Measurements from ENCODE around the gene CLNK. TPM values are rescaled to one million over a fixed set of nuclear protein-coding genes. Genes with fewer than 3 reads are reported as not detected.
A peak's percentile ranks its signal among the peaks of the same experiment; 100 is the strongest.

Gene CLNK
- total and polyA plus RNA-seq, 4 donors = 0.04 to 0.57 (median 0.14) TPM; not detected in 1

GRCh38 chr4:10461091-10461849 is 223.3 kb downstream of the CLNK start:
- H3K27ac ChIP-seq (ENCODE audit: low read depth in 1 of 2, low read length in 1 of 2) = no peak overlapping the region
- H3K9me3 ChIP-seq (ENCODE audit: control insufficient read depth in 4 of 4, insufficient read depth in 3 of 4, low read length in 3 of 4) = peaks cover 0 to 13% (median 0%) of the 10 kb centered on the region in 4 donors
- DNase-seq (peak; percentile 77 to 89 (median 80)), ATAC-seq (ENCODE audit: insufficient read depth, low FRiP score) (peak; percentile 92)
- peaks cover 4 to 17% (median 16%) of the 10 kb centered on the region in 3 donors for H3K27me3 ChIP-seq (ENCODE audit: control insufficient read depth in 3 of 3, insufficient read depth in 3 of 3, low read length in 2 of 3)
- H3K4me3 ChIP-seq = no peak overlapping the region
- WGBS, 2 donors = 4 to 7% methylated on average over 69 to 72 of the region's 72 CpGs
- TF ChIP-seq CTCF (IDR thresholded peaks at IDR 0.05; ENCODE audit: control extremely low read depth, extremely low read depth) = peak; percentile 91
- H3K4me1 ChIP-seq (ENCODE audit: control insufficient read depth in 5 of 5, insufficient read depth in 5 of 5, low read length in 5 of 5) = peaks cover 0 to 12% (median 0%) of the 10 kb centered on the region in 5 donors
- H3K36me3 ChIP-seq (ENCODE audit: control insufficient read depth in 4 of 4, insufficient read depth in 4 of 4, low read length in 4 of 4) = no peaks in the 10 kb centered on the region
- H3K9ac ChIP-seq (ENCODE audit: insufficient read depth in 1 of 2, low read length in 2 of 2) = no peak overlapping the region

DNA sequence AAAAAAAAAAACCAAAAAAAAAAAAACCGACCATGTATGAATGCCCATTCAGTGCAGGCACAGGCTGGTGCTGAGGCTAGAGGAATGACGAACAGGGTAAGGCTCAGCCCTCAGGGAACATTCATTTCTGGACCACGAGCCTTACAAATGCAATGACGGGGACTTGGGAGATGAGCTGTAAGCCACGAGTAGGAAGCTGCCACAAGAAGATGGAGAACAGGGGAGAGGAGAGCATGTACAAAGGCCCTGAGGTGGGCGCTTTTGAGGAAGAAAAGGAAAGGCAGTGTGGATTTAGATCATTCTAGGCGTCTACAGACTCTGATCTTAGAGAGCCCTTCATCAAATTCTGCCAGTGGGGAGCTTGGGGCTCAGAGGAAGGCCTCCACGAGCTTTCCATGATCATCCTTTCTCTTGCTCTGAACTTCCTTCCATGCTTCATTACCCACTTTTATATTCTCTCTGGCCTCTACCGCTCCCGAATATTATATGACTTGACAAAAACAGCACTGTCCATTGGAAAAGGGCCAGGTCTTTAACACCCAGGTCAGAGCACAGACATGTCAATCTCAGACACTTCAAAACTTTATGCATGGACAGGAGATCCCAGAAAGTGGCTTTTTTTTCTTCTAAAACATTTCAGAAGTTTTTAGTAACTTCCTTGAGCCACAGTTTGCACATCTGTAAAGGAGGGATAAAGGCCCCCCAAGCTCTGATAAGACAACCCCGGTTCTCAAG is 224.1 kb downstream of the CLNK start:
- Histone ChIP-seq H3K4me3 (no peak overlapping the region), H3K9me3 (ENCODE audit: control insufficient read depth in 4 of 4, insufficient read depth in 3 of 4, low read length in 3 of 4) (peaks cover 0 to 13% (median 0%) of the 10 kb centered on the region in 4 donors), H3K27me3 (ENCODE audit: control insufficient read depth in 3 of 3, insufficient read depth in 3 of 3, low read length in 2 of 3) (peaks cover 4 to 17% (median 16%) of the 10 kb centered on the region in 3 donors), H3K4me1 (ENCODE audit: control insufficient read depth in 5 of 5, insufficient read depth in 5 of 5, low read length in 5 of 5) (peaks cover 0 to 13% (median 0%) of the 10 kb centered on the region in 5 donors), H3K9ac (ENCODE audit: insufficient read depth in 1 of 2, low read length in 2 of 2) (no peak overlapping the region), H3K36me3 (ENCODE audit: control insufficient read depth in 4 of 4, insufficient read depth in 4 of 4, low read length in 4 of 4) (no peaks in the 10 kb centered on the region), H3K27ac (ENCODE audit: low read depth in 1 of 2, low read length in 1 of 2) (no peak overlapping the region)
- WGBS, 2 donors = 85 to 90% methylated on average over 11 of the region's 11 CpGs
- ATAC-seq (ENCODE audit: insufficient read depth, low FRiP score) = no peak
- DNase-seq = no peak
- TF ChIP-seq CTCF (IDR thresholded peaks at IDR 0.05; ENCODE audit: control extremely low read depth, extremely low read depth) = no peak

- ATAC-seq (ENCODE audit: insufficient read depth, low FRiP score) (no peak), DNase-seq (no peak)
- Histone ChIP-seq H3K9me3 (ENCODE audit: control insufficient read depth in 4 of 4, insufficient read depth in 3 of 4, low read length in 3 of 4) (peaks cover 0 to 14% (median 0%) of the 10 kb centered on the region in 4 donors), H3K4me1 (ENCODE audit: control insufficient read depth in 5 of 5, insufficient read depth in 5 of 5, low read length in 5 of 5) (peaks cover 0 to 13% (median 0%) of the 10 kb centered on the region in 5 donors), H3K36me3 (ENCODE audit: control insufficient read depth in 4 of 4, insufficient read depth in 4 of 4, low read length in 4 of 4) (peaks cover 0 to 10% (median 3%) of the 10 kb centered on the region in 4 donors), H3K27me3 (ENCODE audit: control insufficient read depth in 3 of 3, insufficient read depth in 3 of 3, low read length in 2 of 3) (peaks cover 4 to 17% (median 16%) of the 10 kb centered on the region in 3 donors), H3K27ac (ENCODE audit: low read depth in 1 of 2, low read length in 1 of 2) (no peak overlapping the region), H3K4me3 (no peak overlapping the region), H3K9ac (ENCODE audit: insufficient read depth in 1 of 2, low read length in 2 of 2) (no peak overlapping the region)
- no peak for TF ChIP-seq CTCF (IDR thresholded peaks at IDR 0.05; ENCODE audit: control extremely low read depth, extremely low read depth)
- 87 to 93% methylated on average over 8 of the region's 8 CpGs for WGBS, 2 donors
These were observed 225.3 kb downstream of the CLNK start for GRCh38 chr4:10459305-10459704.
